Osteoblast (primary cell): ENCODE measurements around the gene ADAMTS2. TPM values are rescaled to one million over a fixed set of nuclear protein-coding genes. Genes with fewer than 3 reads are reported as not detected.
A peak's percentile ranks its signal among the peaks of the same experiment; 100 is the strongest.

ENCODE experiments used
- DNase-seq: peaks from one replicate; pipeline ENCODE4 v3.0.0; 2011; ENCODE audit warnings: low spot score, mixed read lengths; ENCODE audit not compliant: insufficient read length; ENCODE audit errors: missing footprints
- H2AFZ ChIP-seq: 2 replicates; pipeline ENCODE4 v1.6.0; 2011; ENCODE audit warnings: mild to moderate bottlenecking, low read length
- H3K27ac ChIP-seq: 2 replicates; pipeline ENCODE4 v1.5.1; 2011; ENCODE audit warnings: mild to moderate bottlenecking, low read depth, low read length, moderate library complexity
- H3K27me3 ChIP-seq: 2 replicates; pipeline ENCODE4 v1.6.0; 2012; ENCODE audit warnings: mild to moderate bottlenecking, control low read depth, inconsistent platforms, low read length, moderate library complexity; ENCODE audit not compliant: insufficient read depth
- H3K36me3 ChIP-seq: 2 replicates; pipeline ENCODE4 v1.5.1; 2011; ENCODE audit warnings: mild to moderate bottlenecking, low read length, control low read depth, moderate library complexity; ENCODE audit not compliant: insufficient read depth
- H3K4me1 ChIP-seq: 2 replicates; pipeline ENCODE4 v1.5.1; 2011; ENCODE audit warnings: mild to moderate bottlenecking, low read length, control low read depth, moderate library complexity; ENCODE audit not compliant: insufficient read depth
- H3K4me2 ChIP-seq: 2 replicates; pipeline ENCODE4 v1.6.0; 2011; ENCODE audit warnings: mild to moderate bottlenecking, low read length; ENCODE audit not compliant: insufficient read depth
- H3K4me3 ChIP-seq: fragments of 200-600 bp; sonication (generic); 3 replicates; pipeline ENCODE4 v1.5.1; 2012; ENCODE audit warnings: mild to moderate bottlenecking, low read length, inconsistent platforms; ENCODE audit not compliant: insufficient read depth
- H3K79me2 ChIP-seq: 2 replicates; pipeline ENCODE4 v1.6.0; 2012; ENCODE audit warnings: mild to moderate bottlenecking, low read length, control low read depth, inconsistent platforms; ENCODE audit not compliant: insufficient read depth
- H3K9me3 ChIP-seq: 2 replicates; pipeline ENCODE4 v1.5.1; 2011; ENCODE audit warnings: low read depth, low read length, control low read depth
- H4K20me1 ChIP-seq: 2 replicates; pipeline ENCODE4 v1.6.0; 2012; ENCODE audit warnings: mild to moderate bottlenecking, low read length, control low read depth; ENCODE audit not compliant: insufficient read depth
- total RNA-seq: library from RNA; depleted of rRNA; stranded (reverse); fragments of >200 nt; gene quantifications from 2 replicates; pipeline ENCODE4 v1.2.3, GENCODE V29; 2012
- TF ChIP-seq, protein P1 (sequence below): IDR thresholded peaks from 2 replicates; pipeline ENCODE4 v1.5.1; 2011; ENCODE audit warnings: mild to moderate bottlenecking, low read depth, low read length, moderate library complexity; ENCODE audit errors: extremely low read depth

ADAMTS2 gene
- total RNA-seq, 1 donor: 144 TPM

DNA sequence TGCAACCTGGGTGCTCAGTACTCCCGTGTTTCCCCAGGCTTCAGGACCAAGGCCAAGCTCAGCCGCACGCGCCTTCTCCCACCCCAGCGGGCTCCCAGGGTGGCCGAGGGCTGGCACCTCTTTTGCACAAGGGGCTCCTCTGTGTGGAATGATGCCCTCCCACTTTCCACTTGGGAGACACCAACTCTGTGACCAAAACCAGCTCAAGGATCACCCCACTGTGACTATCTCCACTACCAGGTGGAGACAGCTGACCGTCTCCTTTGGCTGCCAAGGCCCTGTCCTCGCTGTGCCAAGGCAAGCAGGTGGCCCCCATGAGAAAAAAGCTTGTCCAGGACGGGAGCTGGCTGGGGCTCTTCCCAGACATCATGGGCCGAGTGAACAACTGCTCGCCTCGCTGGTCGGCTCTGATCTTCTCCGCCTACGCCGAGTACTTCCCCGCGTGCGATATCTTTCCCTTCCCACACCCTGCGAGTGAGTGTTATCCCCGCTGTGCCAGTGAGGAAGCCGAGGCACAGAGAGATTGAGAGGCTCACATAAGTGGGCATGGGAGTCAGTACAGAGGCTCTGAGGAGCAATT is 152.3 kb downstream of the ADAMTS2 start:
- Histone ChIP-seq H3K36me3 (peaks cover 22% of the 10 kb centered on the region), H3K27me3 (no peaks in the 10 kb centered on the region), H3K4me1 (no peaks in the 10 kb centered on the region), H4K20me1 (peaks cover 42% of the 10 kb centered on the region), H2AFZ (no peak overlapping the region), H3K4me3 (no peak overlapping the region), H3K27ac (no peak overlapping the region), H3K79me2 (peaks cover 40% of the 10 kb centered on the region), H3K9me3 (no peaks in the 10 kb centered on the region), H3K4me2 (no peak overlapping the region)
- peak; percentile 68 for DNase-seq
- TF ChIP-seq, protein P1, sequence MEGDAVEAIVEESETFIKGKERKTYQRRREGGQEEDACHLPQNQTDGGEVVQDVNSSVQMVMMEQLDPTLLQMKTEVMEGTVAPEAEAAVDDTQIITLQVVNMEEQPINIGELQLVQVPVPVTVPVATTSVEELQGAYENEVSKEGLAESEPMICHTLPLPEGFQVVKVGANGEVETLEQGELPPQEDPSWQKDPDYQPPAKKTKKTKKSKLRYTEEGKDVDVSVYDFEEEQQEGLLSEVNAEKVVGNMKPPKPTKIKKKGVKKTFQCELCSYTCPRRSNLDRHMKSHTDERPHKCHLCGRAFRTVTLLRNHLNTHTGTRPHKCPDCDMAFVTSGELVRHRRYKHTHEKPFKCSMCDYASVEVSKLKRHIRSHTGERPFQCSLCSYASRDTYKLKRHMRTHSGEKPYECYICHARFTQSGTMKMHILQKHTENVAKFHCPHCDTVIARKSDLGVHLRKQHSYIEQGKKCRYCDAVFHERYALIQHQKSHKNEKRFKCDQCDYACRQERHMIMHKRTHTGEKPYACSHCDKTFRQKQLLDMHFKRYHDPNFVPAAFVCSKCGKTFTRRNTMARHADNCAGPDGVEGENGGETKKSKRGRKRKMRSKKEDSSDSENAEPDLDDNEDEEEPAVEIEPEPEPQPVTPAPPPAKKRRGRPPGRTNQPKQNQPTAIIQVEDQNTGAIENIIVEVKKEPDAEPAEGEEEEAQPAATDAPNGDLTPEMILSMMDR: no peak

DNA sequence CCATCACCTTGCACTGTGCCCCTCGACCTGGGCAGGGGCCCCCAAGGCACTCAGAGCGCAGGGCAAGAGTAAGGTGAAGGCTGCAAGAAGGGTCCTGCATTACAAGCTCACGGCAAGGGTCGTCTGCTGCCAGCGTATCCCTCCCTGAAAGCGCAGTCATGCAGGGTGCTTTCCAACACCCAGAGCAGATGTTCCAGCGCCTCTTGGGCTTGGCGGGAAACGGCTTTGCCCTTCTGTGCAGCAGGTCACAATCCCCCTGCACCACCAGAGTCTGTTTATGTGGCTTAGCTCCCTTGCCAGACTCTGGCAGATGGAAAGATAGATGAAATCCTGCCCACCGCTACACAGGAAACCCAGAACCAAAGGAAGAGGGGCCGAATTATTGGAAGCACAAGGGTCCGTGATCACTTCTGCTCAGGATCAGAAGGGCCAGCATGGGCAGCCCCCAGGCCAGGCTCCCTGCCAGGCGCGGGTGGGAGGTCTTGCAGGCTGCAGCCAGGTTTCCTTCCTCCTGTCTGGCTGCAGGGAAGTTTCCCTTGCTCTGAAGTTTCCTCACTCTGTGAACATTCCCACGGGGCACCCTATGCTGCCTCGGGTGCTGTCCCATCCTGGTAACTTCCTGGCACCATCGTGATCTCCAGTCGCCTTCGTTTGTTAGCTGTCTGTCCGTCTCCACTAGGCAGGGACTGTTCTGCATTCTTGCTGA is 152.9 kb downstream of the ADAMTS2 start:
- H2AFZ ChIP-seq: no peak overlapping the region

DNA sequence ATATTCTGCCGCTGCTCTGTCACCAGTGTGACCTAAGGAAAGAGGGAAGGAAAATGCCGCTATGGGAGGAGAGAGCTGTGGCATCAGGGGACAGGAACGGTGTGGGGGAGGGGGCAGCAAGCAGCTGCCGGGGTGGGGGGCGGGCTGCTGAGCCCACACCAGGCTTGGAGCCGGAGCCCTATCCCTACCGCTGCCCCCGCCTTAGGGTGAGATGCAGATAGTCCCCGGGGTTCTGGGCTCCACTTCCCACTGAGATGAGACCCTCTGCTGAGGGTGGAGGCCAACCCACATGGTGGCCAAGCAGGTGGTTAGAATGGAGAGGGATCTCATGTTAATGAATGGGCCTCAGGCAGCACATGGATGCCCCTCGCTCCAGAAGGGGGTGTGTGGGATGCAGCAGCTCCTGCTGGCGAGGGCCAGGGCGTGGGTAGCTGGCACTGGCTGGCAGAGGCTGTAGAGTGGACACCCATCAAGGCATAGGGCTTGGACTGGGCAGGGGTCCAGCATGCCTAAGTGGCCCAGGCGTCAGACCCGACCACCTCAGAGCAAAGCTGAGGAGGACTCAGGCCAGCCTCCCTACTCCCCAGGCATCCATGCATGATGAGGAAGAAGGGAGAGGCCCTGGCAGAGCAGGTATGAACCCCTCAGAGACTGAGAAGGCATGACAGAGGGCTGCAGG is 153.6 kb downstream of the ADAMTS2 start:
- Histone ChIP-seq H3K9me3 (no peaks in the 10 kb centered on the region), H3K79me2 (peaks cover 38% of the 10 kb centered on the region), H3K36me3 (peaks cover 22% of the 10 kb centered on the region), H2AFZ (no peak overlapping the region), H3K27me3 (no peaks in the 10 kb centered on the region), H3K4me3 (no peak overlapping the region), H4K20me1 (peaks cover 38% of the 10 kb centered on the region), H3K4me2 (no peak overlapping the region), H3K4me1 (no peaks in the 10 kb centered on the region), H3K27ac (no peak overlapping the region)
- TF ChIP-seq, protein P1: no peak
- DNase-seq: peak; percentile 52

More for the DNA sequence above, 152.9 kb downstream of the ADAMTS2 start:
- Histone ChIP-seq H3K36me3 (peaks cover 22% of the 10 kb centered on the region), H4K20me1 (peaks cover 38% of the 10 kb centered on the region), H3K4me3 (no peak overlapping the region), H3K27ac (no peak overlapping the region), H3K4me1 (no peaks in the 10 kb centered on the region), H3K9me3 (no peaks in the 10 kb centered on the region), H3K4me2 (no peak overlapping the region), H3K79me2 (peaks cover 35% of the 10 kb centered on the region), H3K27me3 (no peaks in the 10 kb centered on the region)
- DNase-seq: peak; percentile 65
- TF ChIP-seq, protein P1: no peak
